Left kidney (tissue), 2 donors: ENCODE results near the gene ANP32B. TPM values are rescaled to one million over a fixed set of nuclear protein-coding genes. Genes with fewer than 3 reads are reported as not detected.

Experiments used
- DNase-seq: peaks from one replicate; pipeline ENCODE4 v3.0.0-alpha.2; 2013
- polyA plus RNA-seq: library from polyadenylated mRNA; unstranded; fragments of 120-200 nt; gene quantifications from one replicate; pipeline ENCODE4 v1.2.1, GENCODE V29; 2013; ENCODE audit not compliant: insufficient read length

The ANP32B gene
- polyA plus RNA-seq, 1 donor: 282 TPM

DNA sequence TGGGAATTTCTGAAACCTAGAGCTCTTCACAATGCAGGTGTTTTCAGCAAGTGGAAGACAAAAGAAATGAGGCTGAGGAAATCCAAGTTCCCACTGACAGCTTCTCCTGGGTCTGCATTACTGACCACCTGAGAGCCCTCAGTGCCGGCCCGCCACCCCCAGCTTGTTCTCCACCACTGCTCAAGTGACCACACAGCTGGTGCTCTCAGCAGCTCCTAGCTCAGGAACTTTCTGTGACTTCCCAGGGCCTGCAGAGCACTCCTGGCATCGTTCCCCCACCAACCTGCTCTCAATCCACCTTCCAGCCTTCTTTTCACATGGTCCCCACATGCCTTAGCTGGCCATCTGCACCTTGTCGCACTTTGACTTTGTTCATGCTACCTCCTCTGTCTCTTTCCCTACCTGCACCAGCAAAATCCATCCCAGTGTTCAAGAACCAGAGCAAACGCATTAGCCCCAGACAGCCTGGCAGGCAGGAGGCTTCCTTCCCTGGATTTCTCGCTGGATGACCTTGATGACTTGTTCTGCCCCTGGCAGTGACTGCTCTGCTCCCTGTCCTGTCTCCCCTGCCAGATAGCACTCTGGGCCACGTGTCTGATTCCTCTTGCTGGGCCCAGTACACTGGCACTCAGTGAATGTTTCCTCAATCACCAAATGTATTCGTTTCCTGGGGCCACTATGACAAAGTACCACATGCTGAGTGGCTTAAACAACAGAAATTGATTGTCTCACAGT lies 38.3 kb downstream of the ANP32B start:
- no peak for DNase-seq

DNA sequence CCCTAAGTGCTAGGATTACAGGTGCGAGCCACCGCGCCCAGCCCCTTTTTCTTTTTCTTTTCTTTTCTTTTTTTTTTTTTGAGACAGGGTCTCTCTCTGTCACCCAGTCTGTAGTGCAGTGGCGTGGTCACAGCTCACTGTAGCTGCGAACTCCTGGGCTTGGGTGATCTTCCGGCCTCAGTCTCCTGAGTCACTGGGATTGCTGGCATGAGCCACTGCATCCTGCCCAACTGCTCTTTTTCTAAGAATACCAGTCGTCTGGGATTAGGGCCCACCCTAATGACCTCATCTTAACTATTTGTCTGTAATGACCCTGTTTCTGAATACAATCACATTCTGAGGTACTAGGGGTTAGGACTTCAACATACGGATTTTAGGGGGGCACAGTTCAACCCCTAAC lies 39.3 kb downstream of the ANP32B start:
- no peak for DNase-seq

DNA sequence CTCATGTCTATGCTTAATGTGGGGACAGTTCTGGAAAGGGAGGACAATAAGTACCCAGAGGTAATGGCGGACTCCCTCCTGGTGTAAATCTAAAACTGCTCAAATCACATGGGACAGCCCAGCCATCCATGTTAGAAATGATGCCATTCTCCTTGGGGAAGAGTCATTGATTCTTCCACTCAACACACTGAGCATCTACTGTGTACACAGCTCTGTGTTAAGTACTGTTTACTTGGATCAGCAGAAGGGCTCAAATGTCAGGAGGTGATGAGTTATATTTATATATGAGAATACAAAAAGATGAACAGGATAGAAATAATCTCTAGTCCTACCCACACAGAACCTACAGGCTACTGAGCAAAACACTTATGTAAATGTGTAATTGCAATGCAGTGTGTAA lies 41.6 kb downstream of the ANP32B start:
- DNase-seq: no peak

DNA sequence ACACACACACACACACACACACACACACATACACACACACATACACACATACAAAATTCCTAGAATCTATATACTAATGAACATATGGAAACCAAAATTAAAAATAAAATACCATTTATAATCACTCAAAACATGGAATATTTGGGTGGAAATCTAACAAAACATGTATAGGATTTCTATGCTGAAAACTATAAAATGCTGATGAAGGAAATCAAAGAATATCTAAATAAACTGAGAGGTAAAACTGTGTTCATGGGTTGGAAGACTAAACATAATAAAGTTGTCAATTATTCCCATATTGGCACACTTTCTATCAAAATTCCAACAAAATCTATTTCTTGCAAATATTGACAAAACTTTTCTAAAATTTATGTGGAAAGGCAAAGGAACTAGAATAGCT lies 48.0 kb downstream of the ANP32B start:
- no peak for DNase-seq

DNA sequence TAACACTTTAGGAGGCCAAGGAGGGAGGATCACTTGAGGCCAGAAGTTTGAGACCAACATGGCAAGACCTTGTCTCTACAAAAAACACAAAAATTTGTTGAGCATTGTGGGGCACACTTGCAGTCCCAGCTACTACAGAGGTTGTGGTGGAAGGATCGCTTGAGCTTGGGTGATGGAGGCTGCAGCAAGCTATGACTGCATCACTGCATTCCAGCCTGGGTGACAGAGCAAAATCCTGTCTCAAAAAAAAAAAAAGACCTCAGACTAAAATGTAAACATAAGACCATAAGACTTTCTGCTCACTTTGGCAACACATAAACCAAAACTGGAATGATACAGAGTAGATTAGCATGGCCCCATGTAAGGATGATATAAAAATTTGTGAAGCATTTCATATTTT lies 48.8 kb downstream of the ANP32B start:
- DNase-seq: no peak

DNA sequence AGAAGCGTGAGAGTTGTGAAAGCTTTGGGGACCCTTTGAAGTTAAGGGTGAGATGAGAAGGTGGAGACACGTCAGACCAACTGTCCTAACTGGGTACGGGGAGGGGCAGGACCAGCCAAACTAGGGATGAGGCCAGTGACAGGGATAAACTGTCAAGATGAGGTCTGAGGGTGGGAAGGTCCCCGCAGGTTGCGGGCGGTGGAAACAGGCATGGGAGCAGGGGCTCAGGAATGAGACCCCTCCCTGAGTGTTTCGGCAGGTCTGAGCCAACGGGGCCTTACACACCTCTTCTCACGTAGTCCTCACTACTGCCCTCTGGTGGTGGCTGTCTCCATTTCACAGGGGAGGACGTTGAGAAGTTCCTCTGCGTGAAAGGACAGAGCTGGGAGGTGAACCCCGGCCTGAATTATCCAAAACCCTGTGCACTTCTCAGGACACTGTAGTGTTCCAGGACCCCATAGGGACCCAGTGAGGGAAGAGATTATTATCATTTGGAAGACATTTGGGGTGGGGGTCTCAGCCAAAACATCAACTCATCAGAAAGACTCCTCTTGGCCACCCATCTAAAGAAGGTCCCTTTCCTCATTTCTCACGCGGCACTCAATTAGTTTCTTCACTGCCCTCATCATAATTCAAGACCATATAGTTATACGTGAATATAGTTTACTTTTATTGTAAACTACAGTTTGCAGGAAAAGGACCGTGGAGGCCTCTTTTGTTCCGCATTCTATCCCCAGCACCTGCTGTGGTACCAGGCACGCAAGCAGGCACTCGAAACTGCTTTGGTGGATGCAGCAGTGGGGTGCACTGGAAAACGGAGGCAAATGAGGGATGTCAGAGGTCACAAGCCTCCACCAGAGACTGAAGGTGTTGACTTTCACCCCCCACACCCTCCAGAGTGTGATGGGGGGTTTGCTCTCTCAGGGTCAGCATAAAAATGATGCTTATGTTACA lies 51.7 kb downstream of the ANP32B start:
- DNase-seq: peak; percentile 70

DNA sequence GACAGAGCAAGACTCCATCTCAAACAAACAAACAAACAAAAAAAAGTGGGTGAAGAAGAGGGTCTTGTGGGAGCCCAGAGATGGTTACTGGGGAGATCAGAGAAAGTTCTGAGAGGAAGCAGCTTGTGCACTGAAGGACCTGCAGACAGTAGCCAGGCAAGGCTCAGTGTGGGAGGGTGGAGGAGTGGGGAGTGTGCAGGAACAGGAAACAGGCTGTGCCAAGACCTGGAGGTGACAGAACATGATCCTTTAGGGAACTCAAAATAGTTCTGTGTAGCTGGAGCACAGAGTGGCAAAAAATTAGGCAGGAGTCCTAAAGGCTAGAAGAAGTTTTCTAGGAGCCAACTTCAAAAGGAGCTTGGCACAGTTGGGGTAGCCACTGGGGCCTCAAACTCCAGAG lies 54.2 kb downstream of the ANP32B start:
- DNase-seq: no peak

DNA sequence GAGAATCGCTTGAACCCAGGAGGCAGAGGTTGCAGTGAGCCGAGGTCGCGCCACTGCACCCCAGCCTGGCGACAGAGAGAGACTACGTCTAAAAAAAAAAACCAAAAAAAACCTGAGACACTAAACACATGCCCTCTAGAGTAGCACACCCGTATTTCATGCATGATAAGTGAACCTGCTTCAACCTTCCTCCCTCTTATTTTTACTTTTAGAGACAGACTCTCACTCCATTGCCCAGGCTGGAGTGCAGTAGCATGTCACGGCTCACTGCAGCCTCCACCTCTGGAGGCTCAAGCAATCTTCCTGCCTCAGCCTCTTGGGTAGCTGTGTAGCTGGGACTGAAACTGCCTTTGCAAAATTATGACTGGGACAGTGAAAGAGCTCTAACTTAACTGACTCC lies 55.8 kb downstream of the ANP32B start:
- no peak for DNase-seq

DNA sequence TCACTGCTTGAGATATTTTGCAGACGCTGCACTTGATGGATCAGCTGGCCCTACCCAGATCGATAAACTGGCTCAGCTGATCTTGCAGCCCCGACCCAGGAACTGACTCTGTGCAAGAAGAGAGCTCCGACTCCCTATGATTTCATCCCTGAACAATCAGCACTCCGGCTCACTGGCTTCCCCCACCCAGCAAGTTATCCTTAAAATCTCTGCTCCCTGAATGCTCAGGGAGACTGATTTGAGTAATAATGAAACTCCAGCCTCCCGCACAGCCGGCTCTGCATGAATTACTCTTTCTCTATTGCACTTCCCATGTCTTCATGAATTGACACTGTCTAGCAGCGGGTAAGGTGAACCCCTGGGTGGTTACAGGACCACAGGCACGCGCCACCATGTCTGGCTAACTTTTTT lies 56.5 kb downstream of the ANP32B start:
- no peak for DNase-seq

DNA sequence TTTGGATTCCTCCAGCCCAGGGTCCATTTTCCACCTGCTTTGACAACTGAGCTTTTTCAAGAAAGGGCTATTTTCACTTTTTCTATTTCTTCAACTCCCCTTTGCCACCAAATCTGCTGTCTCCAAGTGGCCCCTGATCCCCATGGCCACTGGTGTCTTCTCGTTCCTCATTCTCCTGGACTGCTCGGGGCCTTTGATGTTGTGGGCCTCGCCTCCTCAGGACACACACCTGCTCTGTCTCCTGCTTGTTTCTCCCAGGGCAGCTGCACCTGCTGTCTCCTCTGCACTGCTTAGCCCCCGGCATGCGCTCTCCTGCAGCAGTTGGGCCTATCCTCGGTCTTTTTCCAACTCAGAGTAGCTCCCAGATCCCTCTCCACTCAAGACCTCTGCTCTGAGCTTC lies 57.1 kb downstream of the ANP32B start:
- DNase-seq: no peak

DNA sequence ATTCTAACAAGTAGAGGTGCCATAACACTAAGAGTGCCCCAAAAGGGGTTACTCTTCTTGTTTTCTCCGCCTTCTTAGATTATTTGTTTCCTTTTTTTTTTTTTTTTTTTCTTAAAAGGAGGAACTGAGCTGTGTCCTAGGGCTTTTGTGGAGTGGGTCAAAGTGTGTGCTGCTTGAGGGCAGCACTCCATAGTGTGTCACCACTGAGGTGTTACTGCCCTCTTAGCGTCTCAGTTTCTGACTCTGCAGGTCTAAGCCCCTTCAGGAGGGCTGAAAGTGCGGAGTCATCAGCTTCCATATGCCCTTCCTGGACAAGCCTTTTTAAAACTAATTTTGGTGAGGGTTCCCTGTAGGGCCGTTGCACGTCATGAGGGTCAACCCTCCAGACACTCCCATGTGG lies 60.8 kb downstream of the ANP32B start:
- no peak for DNase-seq

DNA sequence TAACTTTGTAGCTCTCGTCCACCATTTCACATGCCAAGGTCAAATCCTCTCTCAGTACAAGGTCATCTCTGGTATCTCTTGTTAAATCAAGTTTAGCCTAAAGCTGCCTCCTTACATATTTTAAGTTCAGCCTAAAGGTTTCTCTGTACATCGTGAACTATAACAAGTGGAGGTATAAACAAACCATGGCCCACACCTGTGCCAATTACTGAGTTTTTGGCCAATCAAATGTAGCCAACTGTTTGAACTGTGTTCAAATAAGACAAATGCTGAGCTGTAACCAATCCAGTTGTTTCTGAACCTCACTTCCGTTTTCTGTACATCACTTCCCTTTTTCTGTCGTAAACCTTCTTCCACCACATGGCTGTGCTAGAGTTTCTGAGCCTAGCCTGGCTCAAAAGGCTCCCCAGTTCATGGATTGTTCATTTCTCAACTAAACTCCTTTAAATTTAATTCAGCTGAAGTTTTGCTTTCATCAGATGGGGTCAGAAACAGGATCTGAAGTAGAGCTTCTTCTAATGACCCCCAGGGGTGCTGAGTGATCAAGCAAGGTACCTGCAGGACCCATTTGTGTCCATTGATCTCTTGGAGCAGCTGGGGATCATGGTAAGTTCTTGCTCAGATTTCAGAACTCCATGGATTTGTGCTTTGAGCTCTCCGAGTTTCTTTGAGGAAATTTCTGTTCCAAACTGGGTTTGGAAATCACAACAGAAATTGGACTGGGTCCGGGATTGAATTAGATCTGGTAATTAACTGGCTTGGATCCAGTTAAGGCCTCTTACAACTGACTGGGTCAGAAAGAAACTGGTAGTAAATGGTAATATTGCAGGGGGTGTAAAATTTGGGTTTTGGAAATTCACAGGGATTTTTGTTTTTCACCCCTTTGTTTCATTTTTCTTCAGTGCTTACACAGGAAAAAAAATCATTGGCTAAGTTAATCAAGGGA lies 62.4 kb downstream of the ANP32B start:
- no peak for DNase-seq

DNA sequence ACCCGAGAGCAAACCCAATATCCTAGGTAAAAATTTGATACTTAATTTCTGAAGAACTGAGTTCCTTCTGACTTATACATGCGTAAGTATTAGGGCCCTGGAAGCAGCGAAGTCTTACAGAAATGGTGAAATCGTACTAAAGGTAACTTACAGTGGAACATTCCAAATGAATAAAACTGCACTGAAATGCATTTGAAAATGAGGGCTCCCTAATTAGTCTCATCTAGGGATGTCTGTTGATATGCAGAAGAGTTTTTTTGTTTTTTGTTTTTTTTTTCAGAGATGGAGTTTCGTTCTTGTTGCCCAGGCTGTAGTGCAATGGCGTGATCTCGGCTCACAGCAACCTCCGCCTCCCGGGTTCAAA lies 63.0 kb downstream of the ANP32B start:
- DNase-seq: no peak

DNA sequence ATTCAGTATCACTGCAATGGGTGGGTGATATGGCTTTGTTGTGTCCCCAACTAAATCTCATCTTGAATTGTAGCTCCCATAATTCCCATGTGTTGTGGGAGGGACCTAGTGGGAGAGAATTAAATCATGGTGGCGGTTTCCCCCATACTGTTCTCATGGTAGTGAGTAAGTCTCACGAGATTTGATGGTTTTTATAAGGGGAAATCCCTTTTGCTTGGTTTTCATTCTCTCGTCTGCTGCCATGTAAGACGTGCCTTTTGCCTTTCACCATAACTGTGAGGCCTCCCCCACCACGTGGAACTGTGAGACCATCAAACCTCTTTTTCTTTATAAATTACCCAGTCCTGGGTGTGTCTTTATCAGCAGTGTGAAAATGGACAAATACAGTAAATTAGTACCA lies 63.9 kb downstream of the ANP32B start:
- DNase-seq: no peak

DNA sequence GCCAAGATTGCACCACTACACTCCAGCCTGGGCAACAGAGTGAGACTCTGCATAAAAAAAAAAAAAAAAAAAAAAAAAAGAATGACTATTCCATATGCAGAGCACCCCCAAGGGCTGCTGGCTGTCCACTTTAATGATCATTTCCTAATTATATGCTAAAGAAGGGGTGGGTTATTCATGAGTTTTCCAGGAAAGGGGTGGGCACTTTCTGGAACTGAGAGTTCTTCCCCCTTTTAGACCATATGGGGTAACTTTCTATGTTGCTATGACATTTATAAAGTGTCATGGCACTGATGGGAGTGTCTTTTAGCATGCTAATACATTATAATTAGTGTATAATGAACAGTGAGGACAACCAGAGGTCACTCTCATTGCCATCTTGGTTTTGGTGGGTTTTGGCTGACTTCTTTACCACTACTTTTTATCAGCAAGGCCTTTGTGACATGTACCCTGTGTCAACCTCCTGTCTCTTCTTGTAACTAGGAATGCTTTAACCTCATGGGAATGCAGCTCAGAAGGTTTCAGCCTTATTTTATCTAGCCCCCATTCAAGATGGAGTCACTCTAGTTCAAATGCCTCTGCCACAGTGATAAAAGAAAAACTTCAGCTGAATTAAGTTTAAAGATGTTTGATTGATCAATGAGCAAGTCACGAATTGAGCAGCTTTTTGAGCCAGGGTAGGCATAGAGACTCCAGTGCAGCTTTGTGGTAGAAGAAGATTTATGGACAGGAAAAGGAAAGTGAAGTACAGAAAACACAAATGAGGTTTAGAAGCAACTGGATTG lies 66.3 kb downstream of the ANP32B start:
- no peak for DNase-seq

DNA sequence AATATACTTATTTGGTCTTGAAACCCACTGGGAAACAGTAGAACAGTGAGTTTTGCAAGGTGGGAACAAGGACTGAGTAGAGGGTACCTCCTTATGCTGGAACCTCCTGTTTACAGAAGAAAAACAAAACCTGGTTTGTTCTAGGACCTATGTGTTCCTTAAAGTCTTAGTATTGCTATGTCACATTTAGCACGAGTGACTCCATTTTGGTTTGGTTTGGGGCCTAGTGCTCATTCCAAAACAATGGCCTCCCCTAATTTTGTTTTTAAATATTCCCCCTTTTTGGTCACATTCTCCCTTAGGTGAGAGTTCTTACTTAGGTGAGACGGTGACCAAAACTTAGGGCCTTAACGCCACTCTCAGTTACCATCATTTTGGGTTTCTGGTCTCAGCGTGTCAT lies 67.2 kb downstream of the ANP32B start:
- no peak for DNase-seq

DNA sequence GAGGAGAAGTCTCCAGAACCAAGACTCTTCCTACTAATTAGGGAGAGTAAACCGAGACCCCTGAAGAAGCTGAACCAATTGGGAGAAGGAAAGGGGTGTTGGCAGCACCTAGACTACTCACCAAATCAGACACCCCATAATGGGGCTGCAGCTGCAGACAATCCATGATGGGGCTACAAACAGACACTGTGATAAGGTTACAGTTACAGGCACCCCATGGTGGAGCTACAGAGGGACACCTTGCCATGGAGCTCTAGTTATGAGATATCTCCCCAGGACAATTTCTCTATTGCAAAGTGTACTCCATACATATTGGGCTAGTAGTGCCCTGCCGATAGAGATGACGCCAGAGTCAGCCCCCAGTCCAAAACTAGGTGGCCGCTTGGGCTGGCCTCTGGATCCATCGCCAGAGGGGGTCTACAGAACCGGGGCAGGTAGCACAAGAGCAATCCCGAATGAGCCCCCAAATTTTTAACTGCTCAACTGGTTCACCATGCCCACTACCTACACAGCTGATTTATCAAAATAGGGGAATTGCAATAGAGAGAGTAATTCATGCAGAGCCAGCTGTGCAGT lies 71.3 kb downstream of the ANP32B start:
- no peak for DNase-seq

DNA sequence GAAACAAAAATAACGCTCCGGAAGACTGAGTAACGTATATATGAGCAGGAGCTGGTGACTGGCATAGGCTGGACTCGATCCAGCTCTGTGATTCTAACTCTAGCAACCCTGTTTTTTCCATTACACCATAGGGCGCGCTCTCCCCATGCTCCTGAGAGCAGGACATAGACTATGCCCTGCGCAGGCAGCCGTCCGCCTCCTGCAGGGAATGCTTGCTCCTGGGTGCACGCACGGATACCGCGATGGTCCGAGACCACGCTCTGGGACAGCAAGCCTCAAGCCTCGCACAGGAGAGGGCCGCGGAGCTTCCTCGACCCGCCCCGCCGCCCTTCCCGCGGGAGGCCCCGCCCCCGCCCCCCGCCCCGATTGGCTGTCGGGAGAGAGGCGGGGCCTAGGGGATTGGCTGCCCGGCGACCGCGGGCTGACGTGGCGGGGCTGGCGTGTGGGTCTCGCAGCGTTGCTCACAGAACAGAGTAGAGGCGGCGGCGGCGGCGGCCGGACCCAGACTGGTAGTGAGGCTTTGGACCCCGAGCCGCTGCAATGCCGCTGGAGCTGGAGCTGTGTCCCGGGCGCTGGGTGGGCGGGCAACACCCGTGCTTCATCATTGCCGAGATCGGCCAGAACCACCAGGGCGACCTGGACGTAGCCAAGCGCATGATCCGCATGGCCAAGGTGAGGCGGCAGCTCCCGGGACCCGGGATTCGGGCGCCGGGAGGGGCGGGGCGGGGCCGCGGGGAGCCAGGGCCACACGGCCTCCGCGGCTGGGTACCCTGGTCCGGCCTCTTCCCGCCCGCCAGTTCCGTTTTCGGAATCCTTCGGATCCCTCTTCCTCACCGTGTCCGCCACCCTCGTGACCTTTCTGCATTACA lies 73.4 kb downstream of the ANP32B start, which contains the start of gene NANS:
Gene NANS, plus strand, starts transcription at position 464 of the 869 bp plus-strand sequence. Its CDS starts 77 bp downstream, at position 541.
- DNase-seq: peak; percentile 91

DNA sequence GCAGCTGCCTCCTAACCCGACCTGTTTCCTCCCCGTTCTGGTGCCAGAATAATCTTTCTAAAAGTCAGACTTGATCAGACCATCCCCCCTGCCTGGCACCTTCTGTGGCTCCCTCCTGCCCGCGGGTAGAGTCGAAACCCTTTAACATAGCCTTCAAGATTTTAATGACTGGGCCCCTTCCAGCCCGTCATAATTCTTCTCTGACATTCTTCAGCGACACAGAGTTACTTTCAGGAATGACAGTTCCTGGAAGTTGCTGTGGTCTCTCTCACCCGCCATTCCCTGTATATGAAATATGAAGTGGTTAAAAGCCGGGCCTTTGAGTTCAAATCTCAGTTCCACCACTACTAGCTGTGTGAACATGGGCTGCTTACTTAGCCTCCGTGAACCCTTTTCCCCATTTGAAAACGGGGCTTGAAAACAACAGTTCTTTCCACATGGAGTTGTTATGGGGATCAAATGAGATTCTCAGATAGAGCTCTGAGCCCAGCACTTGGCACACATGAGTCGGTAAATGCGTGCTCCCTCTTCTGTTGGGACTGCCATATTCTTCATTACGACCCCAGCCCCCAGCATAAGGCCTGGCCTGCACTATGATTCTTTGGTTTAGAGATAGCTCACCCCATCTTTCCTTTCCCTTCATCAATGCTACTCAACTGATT lies 74.1 kb downstream of the ANP32B start:
- peak; percentile 30 for DNase-seq
